SK-N-MC (cell line): ENCODE measurements around the gene NFIL3.
A peak's percentile ranks its signal among the peaks of the same experiment; 100 is the strongest.
"Not testable (repeated sequence)": the region's sequence is repeated elsewhere in the genome, so short reads cannot be mapped to it uniquely, and the experiment has no call there.

Source experiments
- DNase-seq: peaks from one replicate; pipeline ENCODE4 v3.0.0-alpha.2; 2011; ENCODE audit warnings: low read depth, low spot score
- H3K27ac ChIP-seq: fragments of 200-600 bp; sonication (generic); 2 replicates; pipeline ENCODE4 v1.5.1; 2016; ENCODE audit warnings: mixed run types
- H3K36me3 ChIP-seq: fragments of 200-600 bp; sonication (generic); 2 replicates; pipeline ENCODE4 v1.6.1; 2017; ENCODE audit warnings: antibody characterized with exemption, low read length, mixed read lengths; ENCODE audit not compliant: insufficient read depth
- H3K4me3 ChIP-seq: fragments of 200-600 bp; sonication (generic); 2 replicates; pipeline ENCODE4 v1.5.1; 2016
- H3K9ac ChIP-seq: fragments of 200-600 bp; sonication (generic); 2 replicates; pipeline ENCODE4 v1.8.0; 2017; ENCODE audit warnings: mixed run types, mixed read lengths; ENCODE audit not compliant: insufficient read length
- H3K9me3 ChIP-seq: fragments of 200-600 bp; sonication (generic); 2 replicates; pipeline ENCODE4 v1.6.1; 2017; ENCODE audit warnings: low read depth, mild to moderate bottlenecking, antibody characterized with exemption, low read length, moderate library complexity, mixed read lengths
- EZH2 ChIP-seq: fragments of 200-600 bp; sonication (generic); IDR thresholded peaks from one replicate; pipeline ENCODE4 v1.6.1; 2017; ENCODE audit warnings: antibody characterized with exemption
- FOXP2 ChIP-seq: optimal IDR thresholded peaks from 2 replicates; pipeline ENCODE3; 2011; ENCODE audit warnings: mild to moderate bottlenecking, moderate library complexity; ENCODE audit not compliant: insufficient read depth; ENCODE audit errors: extremely low read length, control extremely low read depth
- POLR2AphosphoS5 ChIP-seq: IDR thresholded peaks from 2 replicates; pipeline ENCODE4 v1.6.1; 2012; ENCODE audit warnings: mild to moderate bottlenecking, low read depth, low read length, borderline replicate concordance

Gene NFIL3, protein sequence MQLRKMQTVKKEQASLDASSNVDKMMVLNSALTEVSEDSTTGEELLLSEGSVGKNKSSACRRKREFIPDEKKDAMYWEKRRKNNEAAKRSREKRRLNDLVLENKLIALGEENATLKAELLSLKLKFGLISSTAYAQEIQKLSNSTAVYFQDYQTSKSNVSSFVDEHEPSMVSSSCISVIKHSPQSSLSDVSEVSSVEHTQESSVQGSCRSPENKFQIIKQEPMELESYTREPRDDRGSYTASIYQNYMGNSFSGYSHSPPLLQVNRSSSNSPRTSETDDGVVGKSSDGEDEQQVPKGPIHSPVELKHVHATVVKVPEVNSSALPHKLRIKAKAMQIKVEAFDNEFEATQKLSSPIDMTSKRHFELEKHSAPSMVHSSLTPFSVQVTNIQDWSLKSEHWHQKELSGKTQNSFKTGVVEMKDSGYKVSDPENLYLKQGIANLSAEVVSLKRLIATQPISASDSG

DNA sequence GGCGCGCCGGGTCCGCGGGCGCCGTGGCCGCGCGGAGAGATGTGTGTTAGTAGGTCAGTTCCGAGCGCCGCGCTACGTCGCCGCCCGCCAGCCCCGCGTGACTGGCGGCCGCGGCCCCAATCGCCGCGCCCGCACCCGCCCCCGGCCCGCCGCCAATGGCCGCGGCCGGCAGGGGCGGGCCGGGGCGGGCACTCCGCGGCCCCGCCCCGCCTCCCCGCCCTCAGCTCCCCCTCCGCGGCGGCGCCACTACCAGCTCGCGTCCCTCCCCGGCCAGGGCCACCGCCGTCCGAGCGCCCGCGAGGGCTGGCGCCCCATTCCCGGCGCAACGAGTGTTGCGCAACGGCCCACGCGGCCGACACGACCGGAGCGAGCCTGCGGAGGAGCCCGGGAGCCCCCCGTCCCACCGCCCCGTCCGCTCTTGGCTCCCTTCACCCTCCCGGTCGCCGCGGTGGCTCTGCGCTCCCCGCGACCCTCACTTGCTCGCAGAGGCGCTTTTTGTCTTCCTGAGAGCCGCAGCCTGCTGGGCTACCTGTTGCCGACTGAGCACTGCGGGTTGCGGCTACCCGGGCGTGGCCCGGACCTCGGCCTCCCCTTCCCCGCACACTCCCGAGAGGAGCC lies at the start of gene NFIL3:
TSS of gene NFIL3 (minus strand) at position 48 of the 618 bp plus-strand sequence. CDS start 13,098 bp downstream, outside the sequence.
- no peak for TF ChIP-seq POLR2AphosphoS5
- TF ChIP-seq EZH2 = no peak
- no peak for TF ChIP-seq FOXP2
- no peaks in the 10 kb centered on the region for H3K36me3 ChIP-seq
- H3K9ac ChIP-seq = peak within 1 kb of the TSS; percentile 37
- peak within 1 kb of the TSS; percentile 97 for H3K4me3 ChIP-seq
- no peak for DNase-seq
- no peak within 1 kb of the TSS for H3K27ac ChIP-seq
- no peaks in the 10 kb centered on the region for H3K9me3 ChIP-seq

DNA sequence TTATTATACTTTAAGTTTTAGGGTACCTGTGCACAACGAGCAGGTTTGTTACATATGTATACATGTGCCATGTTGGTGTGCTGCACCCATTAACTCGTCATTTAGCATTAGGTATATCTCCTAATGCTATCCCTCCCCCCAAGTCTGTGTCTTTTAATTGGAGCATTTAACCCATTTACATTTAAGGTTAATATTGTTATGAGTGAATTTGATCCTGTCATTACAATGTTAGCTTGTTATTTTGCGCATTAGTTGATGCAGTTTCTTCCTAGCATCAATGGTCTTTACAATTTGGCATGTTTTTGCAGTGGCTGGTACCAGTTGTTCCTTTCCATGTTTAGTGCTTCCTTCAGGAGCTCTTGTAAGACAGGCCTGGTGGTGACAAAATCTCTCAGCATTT lies 47.9 kb upstream of the NFIL3 start:
- DNase-seq, H3K9me3 ChIP-seq, H3K27ac ChIP-seq, H3K9ac ChIP-seq, H3K36me3 ChIP-seq, H3K4me3 ChIP-seq: not testable (repeated sequence)

DNA sequence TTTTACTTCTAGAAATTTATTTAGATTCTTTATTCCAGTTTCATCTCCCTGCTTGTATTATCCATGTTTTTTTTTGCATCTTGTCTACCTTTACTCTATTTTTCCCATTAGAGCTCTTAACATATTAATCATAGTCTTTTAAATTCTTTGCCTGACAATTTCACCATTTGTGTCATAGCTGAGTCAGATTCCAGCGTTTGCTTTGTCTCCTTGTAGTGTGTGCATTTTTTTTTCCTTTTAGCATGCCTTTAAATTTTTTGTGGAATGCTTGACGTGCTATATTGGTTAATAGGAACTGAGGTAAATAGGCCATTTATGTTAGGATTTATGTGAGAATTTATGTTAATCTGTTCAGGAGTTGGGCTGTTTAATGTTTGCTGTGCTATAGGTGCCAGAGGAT lies 41.8 kb upstream of the NFIL3 start:
- Histone ChIP-seq H3K27ac (no peak overlapping the region), H3K9me3 (no peaks in the 10 kb centered on the region), H3K36me3 (no peaks in the 10 kb centered on the region), H3K4me3 (no peak overlapping the region), H3K9ac (no peak overlapping the region)
- TF ChIP-seq POLR2AphosphoS5 = no peak
- no peak for TF ChIP-seq EZH2
- no peak for TF ChIP-seq FOXP2
- no peak for DNase-seq

DNA sequence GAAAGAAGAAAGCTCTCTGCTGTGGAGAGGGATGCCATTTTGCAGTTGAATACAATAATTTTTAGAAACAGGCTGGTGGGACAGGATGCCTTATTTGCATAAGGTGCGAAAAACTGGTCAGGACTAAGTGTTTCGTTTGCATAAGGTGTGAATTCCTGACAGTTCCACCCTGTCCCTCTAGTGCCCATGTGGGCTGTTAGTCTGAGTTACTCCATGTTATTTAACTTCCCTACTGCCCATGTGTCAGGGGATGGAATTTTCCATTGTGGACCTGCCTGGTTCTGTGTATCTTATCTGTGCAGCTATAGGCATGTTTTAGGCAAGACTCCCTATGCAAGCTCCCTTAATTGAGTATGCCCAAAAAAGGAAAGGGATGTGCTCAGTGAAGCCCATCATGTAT lies 35.3 kb upstream of the NFIL3 start:
- no peak overlapping the region for H3K27ac ChIP-seq
- H3K9me3 ChIP-seq = no peaks in the 10 kb centered on the region
- TF ChIP-seq POLR2AphosphoS5 (no peak), EZH2 (no peak)
- H3K9ac ChIP-seq = no peak overlapping the region
- no peak overlapping the region for H3K4me3 ChIP-seq
- no peaks in the 10 kb centered on the region for H3K36me3 ChIP-seq
- no peak for DNase-seq

DNA sequence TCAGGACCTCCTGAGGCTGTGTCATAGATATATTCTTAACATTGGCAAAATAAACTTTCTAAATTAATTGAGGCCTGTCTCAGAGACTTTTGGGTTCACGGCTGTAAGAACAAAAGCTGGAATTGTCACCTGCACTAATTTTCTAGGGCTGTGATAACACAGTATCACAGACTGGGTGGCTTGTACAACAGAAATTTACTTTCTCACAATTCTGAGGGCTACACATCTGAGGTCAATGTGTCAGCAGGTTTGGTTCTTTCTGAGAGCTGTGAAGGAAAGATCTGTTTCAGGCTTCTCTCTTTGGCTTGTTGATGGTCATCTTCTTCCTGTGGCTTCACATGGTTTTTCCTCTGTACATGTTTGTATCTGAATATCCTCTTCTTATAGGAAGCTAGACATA lies 29.2 kb upstream of the NFIL3 start:
- no peak for DNase-seq
- TF ChIP-seq FOXP2 (no peak), POLR2AphosphoS5 (no peak), EZH2 (no peak)

DNA sequence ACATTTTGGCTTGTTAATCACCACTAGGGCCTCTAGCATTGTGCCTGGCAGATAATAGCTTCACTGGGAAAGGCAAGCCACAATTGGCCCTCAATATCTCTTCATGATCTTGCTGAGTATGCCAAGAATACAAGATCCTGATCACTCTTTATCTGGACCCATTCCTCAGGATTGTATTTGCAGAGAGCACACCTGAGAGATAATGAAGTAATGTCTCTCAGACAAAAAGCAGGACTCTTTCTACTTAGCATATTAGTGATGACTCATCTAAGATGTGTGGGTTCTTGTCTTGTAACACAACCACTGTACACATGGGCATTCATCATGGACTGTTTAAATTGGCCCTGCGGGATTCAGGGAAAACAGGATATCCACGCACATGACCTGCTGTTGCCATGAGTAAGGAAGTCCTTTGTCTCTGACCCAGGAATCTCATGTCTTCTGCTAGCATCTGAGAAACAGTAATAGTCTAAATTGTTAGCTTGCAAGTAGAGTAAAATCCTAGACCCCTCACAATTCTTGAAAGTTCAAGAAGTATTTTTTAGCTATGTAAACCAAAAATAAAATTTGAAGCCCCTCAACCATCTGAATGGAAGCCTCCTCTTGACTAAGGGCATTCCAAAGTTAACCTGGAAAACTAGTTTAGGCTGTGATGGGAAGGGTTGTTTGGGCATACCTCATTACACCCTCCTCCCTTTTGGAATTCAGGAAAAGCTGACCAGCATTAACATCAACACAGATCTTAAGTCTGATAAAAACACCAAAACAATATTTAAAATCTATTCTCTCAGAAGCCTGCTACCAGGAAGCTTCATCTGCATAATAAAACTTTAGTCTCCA lies 28.0 kb upstream of the NFIL3 start:
- TF ChIP-seq EZH2 = no peak
- DNase-seq = no peak
- no peak overlapping the region for H3K4me3 ChIP-seq
- no peak overlapping the region for H3K27ac ChIP-seq
- H3K9me3 ChIP-seq = no peaks in the 10 kb centered on the region
- H3K36me3 ChIP-seq = no peaks in the 10 kb centered on the region
- H3K9ac ChIP-seq = no peak overlapping the region

More for the DNA sequence above, 29.2 kb upstream of the NFIL3 start:
- Histone ChIP-seq H3K9ac (no peak overlapping the region), H3K9me3 (no peaks in the 10 kb centered on the region), H3K4me3 (no peak overlapping the region), H3K36me3 (no peaks in the 10 kb centered on the region), H3K27ac (no peak overlapping the region)

DNA sequence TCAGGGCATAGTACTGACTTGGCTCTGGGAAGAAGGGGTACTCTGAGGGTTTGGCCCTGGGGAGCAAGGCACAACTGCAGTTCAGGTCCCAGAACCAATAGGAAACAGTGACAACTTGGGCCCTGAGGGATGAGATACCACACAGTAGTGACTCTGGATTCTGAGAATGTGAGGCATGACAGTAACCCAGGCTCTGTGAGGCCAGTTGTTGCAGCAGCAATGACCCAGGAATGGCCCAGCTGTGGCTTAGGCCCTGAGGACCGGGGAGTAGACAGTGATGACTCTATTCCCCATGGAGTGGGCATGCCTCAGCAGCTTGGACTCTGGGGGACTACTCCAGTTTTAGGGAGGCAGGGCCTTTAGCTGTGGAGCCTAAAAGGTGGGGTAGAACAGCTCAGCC lies 21.5 kb upstream of the NFIL3 start:
- no peak overlapping the region for H3K9ac ChIP-seq
- no peak overlapping the region for H3K4me3 ChIP-seq
- no peaks in the 10 kb centered on the region for H3K9me3 ChIP-seq
- no peak overlapping the region for H3K27ac ChIP-seq
- DNase-seq = no peak
- TF ChIP-seq POLR2AphosphoS5 = no peak
- no peak for TF ChIP-seq EZH2
- TF ChIP-seq FOXP2 = no peak
- no peaks in the 10 kb centered on the region for H3K36me3 ChIP-seq

DNA sequence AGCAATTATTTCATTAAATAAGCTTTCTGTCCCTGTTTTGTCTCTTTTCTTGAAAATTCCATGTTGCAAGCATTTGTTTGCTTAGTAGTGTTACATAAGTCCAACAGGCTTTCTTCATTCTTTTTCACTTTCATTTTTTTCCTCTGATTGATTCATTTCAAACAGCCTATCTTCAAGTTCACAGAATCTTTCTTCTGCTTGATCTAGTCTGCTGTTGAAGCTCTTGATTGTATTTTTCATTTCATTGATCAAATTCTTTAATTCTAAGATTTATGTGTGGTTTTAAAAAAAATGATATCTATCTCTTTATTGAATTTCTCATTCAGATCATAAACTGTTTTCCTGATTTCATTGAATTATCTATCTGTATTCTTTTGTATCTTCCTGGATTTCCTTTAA lies 20.4 kb upstream of the NFIL3 start:
- H3K9me3 ChIP-seq = no peaks in the 10 kb centered on the region
- no peak overlapping the region for H3K27ac ChIP-seq
- no peak for DNase-seq
- H3K36me3 ChIP-seq = no peaks in the 10 kb centered on the region
- TF ChIP-seq FOXP2 = no peak
- TF ChIP-seq POLR2AphosphoS5 = no peak
- TF ChIP-seq EZH2 = no peak
- H3K4me3 ChIP-seq = no peak overlapping the region
- H3K9ac ChIP-seq = no peak overlapping the region
